ENCODE measurements around the gene CHCHD10.

DNA sequence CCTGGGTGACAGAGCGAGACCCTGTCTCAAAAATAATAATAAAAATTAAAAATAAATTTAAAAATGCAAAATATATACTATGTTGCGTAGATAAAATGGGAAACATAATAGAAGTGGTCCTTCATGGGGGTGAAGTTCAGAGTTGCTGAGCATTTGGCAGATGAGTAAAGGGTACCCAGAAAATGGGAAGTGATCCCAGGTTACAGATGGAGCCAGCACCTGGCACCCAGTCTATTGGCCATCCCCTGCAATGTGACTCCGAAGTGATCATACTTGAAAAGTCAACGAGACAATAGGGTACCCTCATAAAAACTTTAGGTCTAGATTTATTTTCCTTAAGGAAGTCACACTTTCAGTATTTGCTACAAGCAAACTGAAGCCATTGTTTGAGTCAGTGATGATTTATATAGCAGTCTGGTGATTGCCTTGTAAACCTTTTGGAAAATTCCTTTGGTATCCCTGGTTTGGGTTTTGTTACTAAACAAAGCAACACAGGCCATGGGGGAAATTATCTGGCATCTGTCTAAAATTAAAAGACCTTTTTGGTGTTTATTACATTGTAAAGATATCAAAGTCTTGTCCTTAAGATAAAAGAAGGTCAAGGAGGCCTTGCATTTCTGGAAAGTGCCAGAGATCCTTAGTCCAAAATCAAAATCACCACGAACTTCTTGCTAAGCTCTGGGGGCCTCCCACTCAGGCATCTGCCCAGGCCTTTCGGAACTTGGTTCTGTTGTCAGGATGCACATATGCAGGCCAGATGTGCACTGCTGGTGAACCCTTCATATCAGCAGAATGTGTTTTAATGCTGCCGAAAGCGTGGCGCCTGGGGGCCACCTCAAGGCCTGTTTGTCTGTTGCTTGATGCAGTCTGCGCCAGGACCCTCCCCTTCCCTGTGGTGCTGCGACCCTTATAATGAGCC is 23.3 kb upstream of the CHCHD10 start:
- TF ChIP-seq CTCF (conservative IDR thresholded peaks at IDR 0.05; ENCODE audit: low read depth, low read length) (no peak), EZH2 (IDR thresholded peaks at IDR 0.05; ENCODE audit: borderline replicate concordance, low read depth, low read length, poor library complexity, severe bottlenecking) (no peak)
